A549 (cell line): ENCODE measurements around the gene PDLIM3. TPM values are rescaled to one million over a fixed set of nuclear protein-coding genes. Genes with fewer than 3 reads are reported as not detected.
A peak's percentile ranks its signal among the peaks of the same experiment; 100 is the strongest.

Source experiments
- ATAC-seq, 2 experiments: fragments of 200-7000 bp in 1 of 2; fragments of >200 bp in 1 of 2; cut with Nextera tagmentation in 1 of 2; cut with Tn5 transposase in 1 of 2; 3 replicates each; pipeline versions ENCODE4 v1.8.0 to v1.9.1; 2018 to 2020; ENCODE audit warnings: mild to moderate bottlenecking in 1 of 2, moderate library complexity in 1 of 2
- CTCF ChIA-PET: fragments of 300-600 bp; sonication (Branson Sonifier 250); formaldehyde crosslinking; extraction: SDS; loops from one replicate; lab custom pipeline; 2021; ENCODE audit warnings: antibody characterized with exemption, inconsistent platforms; lab: Yijun Ruan, JAX
- POLR2A ChIA-PET: fragments of 350-600 bp; formaldehyde crosslinking; extraction: SDS; loops from one replicate; lab custom pipeline; 2021; ENCODE audit warnings: antibody characterized with exemption, inconsistent platforms; lab: Yijun Ruan, JAX
- DNase-seq, 2 experiments: peaks; one replicate each; pipeline versions ENCODE4 v3.0.0 to v3.0.0-alpha.2; 2011 to 2016; ENCODE audit warnings: low read depth in 1 of 2, low spot score in 1 of 2
- FAIRE-seq: peaks from 2 replicates; lab custom pipeline; 2011; peaks lifted over from hg19 to GRCh38; lab: Jason Lieb, UNC
- H3K27ac ChIP-seq, 2 experiments: fragments of >200 bp; sonication (Bioruptor Twin); formaldehyde crosslinking; 3 replicates each; pipeline ENCODE4 v1.5.1; 2016 to 2017
- H3K4me1 ChIP-seq: fragments of >200 bp; sonication (Bioruptor Twin); formaldehyde crosslinking; 3 replicates; pipeline ENCODE4 v1.6.1; 2016
- H3K4me2 ChIP-seq: fragments of >200 bp; sonication (Bioruptor Twin); formaldehyde crosslinking; 3 replicates; pipeline ENCODE4 v1.6.1; 2016
- H3K4me3 ChIP-seq: fragments of >200 bp; sonication (Bioruptor Twin); formaldehyde crosslinking; 3 replicates; pipeline ENCODE4 v1.5.1; 2016
- H3K9me3 ChIP-seq: fragments of >200 bp; sonication (Bioruptor Twin); formaldehyde crosslinking; 3 replicates; pipeline ENCODE4 v1.6.1; 2016
- ATOH8 ChIP-seq: fragments of 250-450 bp; sonication (Bioruptor Pico); IDR thresholded peaks from 2 replicates; pipeline ENCODE4 v1.5.0; 2020; ENCODE audit warnings: low read depth, mild to moderate bottlenecking, moderate library complexity
- BHLHE40 ChIP-seq: IDR thresholded peaks from 2 replicates; pipeline ENCODE4 v1.6.1; 2012; ENCODE audit warnings: low read depth, low read length, inconsistent platforms
- CHD2 ChIP-seq: fragments of 150-350 bp; IDR thresholded peaks from 2 replicates; pipeline ENCODE4 v1.6.1; 2014; ENCODE audit warnings: low read length; ENCODE audit not compliant: partially characterized antibody
- ESRRA ChIP-seq: fragments of 150-350 bp; IDR thresholded peaks from 2 replicates; pipeline ENCODE4 v1.6.1; 2014; ENCODE audit warnings: mild to moderate bottlenecking, low read length, borderline replicate concordance
- FOXS1 ChIP-seq: fragments of 250-450 bp; sonication (Bioruptor Pico); IDR thresholded peaks from 2 replicates; pipeline ENCODE4 v1.5.0; 2020; ENCODE audit warnings: mild to moderate bottlenecking, moderate library complexity
- HEYL ChIP-seq: fragments of 250-450 bp; sonication (Bioruptor Pico); IDR thresholded peaks from 2 replicates; pipeline ENCODE4 v1.8.0; 2021; ENCODE audit warnings: mild to moderate bottlenecking, moderate library complexity
- HOXA7 ChIP-seq: fragments of 250-450 bp; sonication (Bioruptor Pico); IDR thresholded peaks from 2 replicates; pipeline ENCODE4 v1.5.0; 2020; ENCODE audit warnings: mild to moderate bottlenecking, moderate library complexity
- HOXB13 ChIP-seq: fragments of 250-450 bp; sonication (Bioruptor Pico); IDR thresholded peaks from 2 replicates; pipeline ENCODE4 v1.5.0; 2020; ENCODE audit warnings: low read depth, mild to moderate bottlenecking, moderate library complexity
- HOXB5 ChIP-seq: fragments of 250-450 bp; sonication (Bioruptor Pico); IDR thresholded peaks from 2 replicates; pipeline ENCODE4 v1.5.0; 2020; ENCODE audit warnings: mild to moderate bottlenecking, moderate library complexity
- KDM5A ChIP-seq: fragments of 200-600 bp; sonication (generic); IDR thresholded peaks from 2 replicates; pipeline ENCODE4 v1.6.1; 2016; ENCODE audit warnings: antibody characterized with exemption, mild to moderate bottlenecking
- MAFK ChIP-seq: fragments of 450-650 bp; IDR thresholded peaks from 2 replicates; pipeline ENCODE4 v1.6.1; 2014; ENCODE audit not compliant: partially characterized antibody
- MYC ChIP-seq: IDR thresholded peaks from 2 replicates; pipeline ENCODE4 v1.6.1; 2012; ENCODE audit warnings: mild to moderate bottlenecking, inconsistent platforms, low read length, improper control_type of control experiment, borderline replicate concordance
- NR3C1 ChIP-seq: fragments of >200 bp; sonication (Bioruptor Twin); formaldehyde crosslinking; IDR thresholded peaks from 3 replicates; pipeline ENCODE4 v1.6.1; 2017
- PBX3 ChIP-seq: IDR thresholded peaks from 2 replicates; pipeline ENCODE4 v1.6.1; 2012
- POLR2A ChIP-seq: IDR thresholded peaks from 2 replicates; pipeline ENCODE4 v1.6.1; 2012; ENCODE audit warnings: mild to moderate bottlenecking, low read length
- RAD21 ChIP-seq, 2 experiments: fragments of >200 bp in 1 of 2; sonication (Bioruptor Twin) in 1 of 2; formaldehyde crosslinking in 1 of 2; IDR thresholded peaks in 1 of 2; conservative IDR thresholded peaks in 1 of 2; 2 replicates in 1 of 2; 3 replicates in 1 of 2; pipeline ENCODE4 v1.6.1; 2012 to 2018; ENCODE audit warnings: inconsistent platforms in 1 of 2
- RARB ChIP-seq: fragments of 250-450 bp; sonication (Bioruptor Pico); IDR thresholded peaks from 2 replicates; pipeline ENCODE4 v1.8.0; 2021; ENCODE audit warnings: mild to moderate bottlenecking, moderate library complexity
- TFCP2L1 ChIP-seq: fragments of 250-450 bp; sonication (Bioruptor Pico); IDR thresholded peaks from 2 replicates; pipeline ENCODE4 v1.5.0; 2021; ENCODE audit warnings: mild to moderate bottlenecking
- ZSCAN20 ChIP-seq: fragments of 250-450 bp; sonication (Bioruptor Pico); IDR thresholded peaks from 2 replicates; pipeline ENCODE4 v1.8.0; 2022; ENCODE audit warnings: mild to moderate bottlenecking, moderate library complexity
- WGBS: methylation state at CpG from one replicate; pipeline ENCODE4 v1.1.6; 2017; ENCODE audit errors: missing lambda C conversion rate; 5-methylcytosine and 5-hydroxymethylcytosine counted together
- polyA plus RNA-seq, 4 experiments: library from polyadenylated mRNA; depleted of rRNA in 3 of 4; stranded (reverse); fragments of >200 nt; fragmentation: RNase III in 1 of 4; extraction: RNeasy Plus Mini Kit Qiagen cat#74134 plus additional on column Dnase treatment in 1 of 4; gene quantifications; 2 replicates in 3 of 4; 3 replicates in 1 of 4; pipeline ENCODE4 v1.2.3, GENCODE V29; 2011 to 2017
- TF ChIP-seq, protein P1 (sequence below): fragments of 150-350 bp; IDR thresholded peaks from 2 replicates; pipeline ENCODE4 v1.6.1; 2014; ENCODE audit warnings: low read depth, mild to moderate bottlenecking, low read length

Gene PDLIM3
- polyA plus RNA-seq, 2 of the 4 experiments (the other 2 are of a cell fraction): 0.18 to 0.37 TPM

DNA sequence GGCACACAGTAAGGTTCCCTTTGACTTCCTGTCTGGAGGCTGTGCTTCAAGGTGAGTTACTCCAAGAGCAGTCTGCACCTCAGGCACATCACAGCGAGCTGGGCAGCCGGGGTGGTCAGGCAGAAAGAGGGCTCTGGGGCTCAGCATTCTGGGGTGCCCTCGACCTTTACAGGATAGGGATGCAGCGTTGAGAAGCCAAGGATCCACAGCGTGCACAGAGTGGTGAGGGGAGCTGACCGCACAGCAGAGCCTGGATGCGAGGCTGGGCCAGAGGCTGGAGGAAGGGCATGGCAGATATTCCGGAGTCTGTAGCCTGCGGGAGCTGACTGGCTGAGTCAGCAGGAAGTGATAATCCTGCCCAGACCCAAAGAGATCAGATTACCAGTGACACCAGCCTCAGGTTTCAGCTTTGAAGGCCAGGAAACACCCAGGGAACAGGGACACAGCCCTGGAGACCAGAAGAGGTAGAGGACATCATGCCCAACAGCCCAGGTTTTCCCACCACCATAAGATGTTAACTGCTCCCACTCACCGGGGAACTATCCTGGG lies 38.4 kb upstream of the PDLIM3 start:
- ATAC-seq (peak; percentile 70), DNase-seq (peak; percentile 3 to 45), FAIRE-seq (no peak)
- TF ChIP-seq HOXB13: no peak
- no peak for TF ChIP-seq ESRRA
- TF ChIP-seq MAFK: peak; percentile 83
- no peak for TF ChIP-seq NR3C1
- no peak for TF ChIP-seq POLR2A
- no peak for TF ChIP-seq HOXA7 (CRISPR knock-in tag)
- H3K4me2 ChIP-seq: peak overlapping the region; percentile 30; the same call in 1 of the 3 replicates
- WGBS: 69% methylated on average over 9 of the region's 10 CpGs
- H3K4me1 ChIP-seq: peaks cover 5% of the 10 kb centered on the region; the same call in 1 of the 3 replicates
- ChIA-PET CTCF (interaction anchor here (0.6 to 0.8 kb wide), 2 partner anchors 23 to 1313 kb away, joined by 3 read pairs; no protein-coding TSS in a partner anchor), POLR2A (no interaction called here)
- H3K27ac ChIP-seq: peak overlapping the region in 1 of 2 experiments; percentile 64; a peak in 3 of 6 replicates
- no peaks in the 10 kb centered on the region for H3K9me3 ChIP-seq
- no peak overlapping the region for H3K4me3 ChIP-seq

DNA sequence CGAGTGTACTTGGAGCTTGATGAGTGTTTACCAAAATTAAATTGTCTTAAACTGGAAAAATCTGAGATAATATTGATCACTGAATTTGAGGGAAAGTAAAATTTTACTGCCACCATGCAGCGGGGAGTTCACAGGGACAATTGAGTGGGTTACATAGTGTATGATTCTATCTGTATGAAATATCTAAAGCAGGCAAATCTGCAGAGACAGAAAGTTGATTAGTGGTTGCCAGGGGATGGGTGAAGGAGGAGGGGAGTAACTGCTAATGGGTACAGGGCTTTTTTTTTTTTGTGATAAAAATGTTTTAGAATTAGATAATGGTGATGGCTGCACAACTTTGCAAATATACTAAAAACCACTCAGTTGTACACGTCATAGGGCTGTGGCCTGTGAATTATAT lies 35.4 kb upstream of the PDLIM3 start:
- no peak for TF ChIP-seq RAD21 (conservative IDR thresholded peaks at IDR 0.05 in 1 of 2, IDR thresholded peaks at IDR 0.05 in 1 of 2)
- TF ChIP-seq TFCP2L1: no peak
- TF ChIP-seq NR3C1: no peak
- TF ChIP-seq MAFK: no peak
- TF ChIP-seq, protein P1, sequence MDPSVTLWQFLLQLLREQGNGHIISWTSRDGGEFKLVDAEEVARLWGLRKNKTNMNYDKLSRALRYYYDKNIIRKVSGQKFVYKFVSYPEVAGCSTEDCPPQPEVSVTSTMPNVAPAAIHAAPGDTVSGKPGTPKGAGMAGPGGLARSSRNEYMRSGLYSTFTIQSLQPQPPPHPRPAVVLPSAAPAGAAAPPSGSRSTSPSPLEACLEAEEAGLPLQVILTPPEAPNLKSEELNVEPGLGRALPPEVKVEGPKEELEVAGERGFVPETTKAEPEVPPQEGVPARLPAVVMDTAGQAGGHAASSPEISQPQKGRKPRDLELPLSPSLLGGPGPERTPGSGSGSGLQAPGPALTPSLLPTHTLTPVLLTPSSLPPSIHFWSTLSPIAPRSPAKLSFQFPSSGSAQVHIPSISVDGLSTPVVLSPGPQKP: no peak
- no peak for TF ChIP-seq RARB
- TF ChIP-seq HOXA7 (CRISPR knock-in tag): no peak
- TF ChIP-seq HOXB5 (CRISPR knock-in tag): no peak
- TF ChIP-seq MYC: no peak
- no peak for TF ChIP-seq ATOH8 (CRISPR knock-in tag)
- no peak for TF ChIP-seq BHLHE40
- no peak for TF ChIP-seq FOXS1 (CRISPR knock-in tag)
- no peak for TF ChIP-seq HEYL (CRISPR knock-in tag)
- TF ChIP-seq KDM5A: no peak
- no peak for TF ChIP-seq PBX3
- no peak for TF ChIP-seq CHD2
- Histone ChIP-seq H3K9me3 (no peaks in the 10 kb centered on the region), H3K27ac (no peak overlapping the region), H3K4me3 (no peak overlapping the region), H3K4me1 (peaks cover 5% of the 10 kb centered on the region; the same call in 1 of the 3 replicates), H3K4me2 (no peak overlapping the region)
- 85% methylated on average over 3 of the region's 3 CpGs for WGBS
- ChIA-PET CTCF (interaction anchor here (1.5 kb wide), 1 partner anchor 8 kb away, joined by 3 read pairs; no protein-coding TSS in a partner anchor), POLR2A (no interaction called here)
- ATAC-seq (no peak), FAIRE-seq (no peak), DNase-seq (no peak)

DNA sequence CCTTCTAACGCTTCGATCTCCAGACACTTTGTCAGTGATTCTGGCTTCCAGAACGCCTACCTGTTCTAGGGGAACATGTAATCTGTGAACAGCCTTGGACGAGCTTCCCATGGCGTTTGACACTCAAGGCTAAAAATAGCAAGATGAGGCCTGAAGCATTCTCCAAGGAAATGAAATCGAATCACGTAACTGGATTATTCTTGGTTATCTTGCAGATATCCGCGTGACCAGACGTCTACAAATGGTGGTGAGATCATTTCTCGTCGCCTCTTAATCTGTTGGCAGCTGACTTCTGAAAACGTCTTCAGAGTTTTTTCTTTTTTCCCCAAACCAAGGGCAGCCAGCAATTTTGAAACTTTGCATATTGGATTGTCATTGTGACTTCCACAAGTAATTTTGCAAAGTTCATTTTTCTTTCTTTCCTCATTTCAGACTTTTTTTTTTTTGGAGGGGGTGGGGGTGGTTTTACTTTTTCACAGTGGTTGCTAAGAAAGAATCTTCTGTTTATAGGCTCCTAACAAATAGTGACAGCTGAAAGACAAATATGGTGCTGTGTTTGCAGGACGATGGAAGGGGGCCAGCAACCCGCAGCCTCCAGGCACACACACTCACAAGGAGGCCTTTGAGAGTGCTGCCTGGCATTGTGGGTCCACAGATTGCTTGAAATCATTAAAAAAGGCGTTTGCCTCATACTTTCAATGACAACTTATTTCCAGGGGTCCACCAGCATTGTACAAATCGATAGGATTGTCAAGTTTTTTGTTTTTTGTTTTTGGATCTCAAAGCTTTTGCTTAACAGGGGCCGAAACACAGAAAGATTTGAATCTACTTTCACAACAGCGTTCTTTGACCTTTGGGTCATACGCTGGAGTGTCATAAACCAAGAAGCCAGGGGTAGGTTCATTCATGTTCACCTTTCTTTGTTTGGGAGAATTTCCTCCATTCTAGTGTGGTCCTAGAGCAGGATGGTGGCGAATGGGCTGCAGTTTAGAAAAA lies 32.4 kb upstream of the PDLIM3 start:
- Histone ChIP-seq H3K9me3 (no peaks in the 10 kb centered on the region), H3K4me3 (no peak overlapping the region), H3K27ac (no peak overlapping the region), H3K4me2 (no peak overlapping the region), H3K4me1 (no peaks in the 10 kb centered on the region)
- FAIRE-seq (no peak), DNase-seq (no peak), ATAC-seq (no peak)
- ChIA-PET POLR2A (no interaction called here), CTCF (no interaction called here)
- 74% methylated on average over 21 of the region's 21 CpGs for WGBS
- TF ChIP-seq CHD2 (no peak), ZSCAN20 (CRISPR knock-in tag) (no peak)
